ENCODE data around the gene TAX1BP1. TPM values are rescaled to one million over a fixed set of nuclear protein-coding genes. Genes with fewer than 3 reads are reported as not detected.

The TAX1BP1 gene
- total RNA-seq, 1 experiment from 2014 or later, result 58.3 TPM

GRCh38 chr7:27871086-27871485, 131.1 kb downstream of the TAX1BP1 start:
- no peak overlapping the region for H3K27ac ChIP-seq (ENCODE audit: insufficient read length, low read depth, low read length)
- no peaks in the 10 kb centered on the region for H3K23me2 ChIP-seq (ENCODE audit: insufficient read length, low read depth, low read length, poor library complexity, severe bottlenecking)
- H2AK5ac ChIP-seq (ENCODE audit: insufficient read length, low read length), result no peak overlapping the region
- no peak overlapping the region for H2BK20ac ChIP-seq (ENCODE audit: low read depth, low read length, poor library complexity, severe bottlenecking)
- H3K27me3 ChIP-seq (ENCODE audit: insufficient read depth, low read length), result no peaks in the 10 kb centered on the region
- WGBS (ENCODE audit: extremely low coverage, insufficient read length, low lambda C conversion rate), result no CpG with 5 or more reads among the region's 3 CpGs
- Mint-ChIP-seq H3K27ac (no peak overlapping the region), H3K4me1 (peaks cover 30 to 34% of the 10 kb centered on the region in 2 experiments), H3K4me3 (no peak overlapping the region), H3K9me3 (no peaks in the 10 kb centered on the region), H3K27me3 (ENCODE audit: low read depth) (no peaks in the 10 kb centered on the region), H3K36me3 (ENCODE audit: insufficient read depth in 1 of 3, low read depth in 3 of 3) (no peaks in the 10 kb centered on the region; a peak in 1 of 7 replicates)
- no peak overlapping the region for H3K18ac ChIP-seq (ENCODE audit: insufficient read length, low read depth, low read length)
- no peak overlapping the region for H3K56ac ChIP-seq (ENCODE audit: insufficient read length, low read depth, low read length)
- H3K79me1 ChIP-seq (ENCODE audit: insufficient read depth, low read depth, low read length, poor library complexity, severe bottlenecking), result no peaks in the 10 kb centered on the region
- no peak for TF ChIP-seq CTCF (conservative IDR thresholded peaks at IDR 0.05)
- H3K9ac ChIP-seq (ENCODE audit: extremely low read depth, insufficient read length, low read length), result no peak overlapping the region
- no peak overlapping the region for H3T11ph ChIP-seq (ENCODE audit: low read length)
- no peak overlapping the region for H3K4ac ChIP-seq (ENCODE audit: low read depth, low read length)
- no peak overlapping the region for H3K4me2 ChIP-seq (ENCODE audit: insufficient read depth, insufficient read length, low read length)
- H4K20me1 ChIP-seq (ENCODE audit: control insufficient read depth, insufficient read depth, insufficient read length), result no peaks in the 10 kb centered on the region
- no peak overlapping the region for H2BK12ac ChIP-seq (ENCODE audit: insufficient read length, low read depth, low read length)
- no peak overlapping the region for H3K23ac ChIP-seq (ENCODE audit: insufficient read length, low read depth, low read length)
- no peak overlapping the region for H2BK15ac ChIP-seq (ENCODE audit: low read depth, low read length)
- H3K79me2 ChIP-seq (ENCODE audit: insufficient read depth, low read length), result no peaks in the 10 kb centered on the region
- H2AFZ ChIP-seq (ENCODE audit: low read length), result no peak overlapping the region
- no peak overlapping the region for H3K14ac ChIP-seq (ENCODE audit: insufficient read depth, low read length)
- H4K8ac ChIP-seq (replicated peaks; ENCODE audit: insufficient read length, low read depth, low read length), result no peak overlapping the region
- no peak overlapping the region for H2BK5ac ChIP-seq (ENCODE audit: insufficient read length, low read length)
- H3K4me1 ChIP-seq (ENCODE audit: insufficient read depth, low read length), result 0 out of 2 replicates have a peak, but pooled peaks cover 6% of the 10 kb centered on the region
- H4K91ac ChIP-seq (ENCODE audit: insufficient read length, low read depth, low read length), result no peak overlapping the region
- H4K5ac ChIP-seq (ENCODE audit: insufficient read length, low read depth, low read length), result no peak overlapping the region
- no peaks in the 10 kb centered on the region for H3K9me3 ChIP-seq (ENCODE audit: control insufficient read depth, low read depth, low read length)
- H2BK120ac ChIP-seq (ENCODE audit: low read depth, low read length, poor library complexity, severe bottlenecking), result no peak overlapping the region
- DNase-seq, result no peak

Measured in H9 (cell line).